GM21576 (cell line): ENCODE results near the gene DYNAP.

ENCODE experiments used
- ATAC-seq: cut with Tn5 transposase; IDR thresholded peaks from one replicate; pipeline ENCODE4 v1.9.1; 2021; ENCODE audit warnings: mild to moderate bottlenecking, moderate library complexity; ENCODE audit not compliant: unreplicated experiment

The DYNAP gene, protein sequence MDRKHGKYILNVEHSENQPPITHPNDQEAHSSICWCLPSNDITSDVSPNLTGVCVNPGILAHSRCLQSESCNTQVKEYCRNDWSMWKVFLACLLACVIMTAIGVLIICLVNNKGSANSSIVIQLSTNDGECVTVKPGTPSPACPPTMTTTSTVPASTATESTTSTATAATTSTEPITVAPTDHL

DNA sequence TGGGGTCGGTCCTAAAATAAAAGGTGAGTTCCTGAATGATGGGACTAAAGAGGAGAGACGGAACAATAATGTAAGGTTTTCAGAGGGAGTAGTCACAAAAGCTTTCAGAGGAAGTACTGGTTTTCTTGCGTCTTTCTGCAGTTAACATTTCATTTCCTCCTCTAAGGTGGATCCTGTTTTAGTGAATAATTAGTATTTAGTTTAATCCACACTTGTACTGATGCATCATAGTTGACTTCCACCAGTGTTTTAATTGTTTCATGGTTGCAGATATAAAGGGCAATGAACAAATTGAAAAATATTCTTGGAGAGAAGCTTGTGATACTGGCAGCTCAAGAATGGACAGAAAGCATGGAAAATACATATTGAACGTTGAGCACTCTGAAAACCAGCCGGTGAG is at the start of gene DYNAP:
TSS of gene DYNAP (plus strand) at position 301 of the 400 bp plus-strand sequence. CDS start at position 339, 38 bp downstream.
- no peak for ATAC-seq

DNA sequence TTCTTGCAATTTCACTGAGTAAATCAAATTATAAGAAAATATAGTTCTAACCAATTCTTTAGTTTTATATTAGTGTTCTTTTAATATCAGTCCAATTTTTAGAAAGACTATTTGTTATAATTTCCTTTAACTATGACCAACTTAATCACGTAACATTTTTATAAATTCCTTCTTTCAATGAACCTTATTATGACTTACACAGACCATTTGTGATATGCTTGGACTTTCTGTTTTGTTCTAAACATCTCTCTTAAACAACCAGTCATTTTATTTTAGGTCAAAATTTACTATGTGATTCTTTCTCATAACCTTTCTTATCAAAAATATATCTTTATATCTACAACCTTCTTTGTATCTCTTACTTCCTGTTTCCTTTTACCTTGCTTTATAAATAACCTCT is 39.5 kb upstream of the DYNAP start:
- no peak for ATAC-seq

DNA sequence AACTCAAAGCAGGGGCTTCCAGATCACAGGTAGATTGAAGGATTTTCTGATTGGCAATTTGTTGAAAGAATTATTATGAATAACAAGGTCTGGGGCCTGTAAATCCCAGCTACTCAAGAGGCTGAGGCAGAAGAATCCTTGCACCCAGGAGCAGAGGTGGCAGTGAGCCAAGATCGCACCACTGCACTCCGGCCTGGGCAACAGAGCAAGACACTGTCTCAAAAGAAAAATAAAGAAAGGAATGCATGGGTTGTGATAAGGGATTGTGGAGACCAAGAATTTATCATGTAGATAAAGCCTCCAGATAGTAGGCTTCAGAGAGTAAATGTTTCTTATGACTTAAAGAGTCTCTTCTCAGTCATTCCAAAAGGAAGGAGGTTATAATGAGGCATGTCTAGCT is 35.8 kb upstream of the DYNAP start:
- no peak for ATAC-seq

DNA sequence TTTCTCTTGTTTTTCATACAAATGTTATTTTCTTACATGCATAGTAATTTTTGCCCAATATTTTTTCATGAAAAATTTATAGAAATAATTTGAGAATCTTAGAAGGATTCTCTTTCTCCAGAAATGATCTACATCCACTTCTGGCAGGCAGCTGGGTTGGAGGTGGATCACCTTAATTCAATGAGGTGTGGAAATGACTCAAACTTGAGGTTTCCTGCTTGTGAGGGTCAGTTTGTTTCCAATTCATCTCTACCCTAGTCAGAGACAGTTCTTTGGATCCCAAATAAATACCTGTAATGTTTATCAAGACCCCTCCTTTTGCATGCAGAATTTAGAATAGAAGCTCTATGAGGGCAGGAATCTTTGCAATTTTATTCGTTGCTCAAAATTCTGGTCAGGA is 35.0 kb upstream of the DYNAP start:
- no peak for ATAC-seq

DNA sequence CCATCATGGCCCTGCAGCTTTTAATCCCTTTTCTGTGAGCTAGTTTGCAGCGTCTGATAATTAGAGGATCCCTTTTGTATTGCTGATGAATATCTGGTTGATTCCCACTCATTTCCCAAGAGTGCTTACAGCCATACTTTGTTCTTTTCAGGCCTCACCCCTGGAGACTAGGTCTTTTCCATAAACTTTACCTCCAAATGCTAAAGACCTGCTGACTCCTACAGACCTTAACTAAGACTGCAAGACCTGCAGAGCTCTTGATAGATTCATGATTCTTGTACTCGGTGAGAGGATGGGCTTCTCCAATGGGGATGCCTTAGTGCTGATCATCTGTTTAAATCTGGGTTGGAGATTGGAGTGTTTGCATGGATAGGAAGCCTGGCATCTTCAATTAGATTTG is 33.1 kb upstream of the DYNAP start:
- ATAC-seq, result no peak

DNA sequence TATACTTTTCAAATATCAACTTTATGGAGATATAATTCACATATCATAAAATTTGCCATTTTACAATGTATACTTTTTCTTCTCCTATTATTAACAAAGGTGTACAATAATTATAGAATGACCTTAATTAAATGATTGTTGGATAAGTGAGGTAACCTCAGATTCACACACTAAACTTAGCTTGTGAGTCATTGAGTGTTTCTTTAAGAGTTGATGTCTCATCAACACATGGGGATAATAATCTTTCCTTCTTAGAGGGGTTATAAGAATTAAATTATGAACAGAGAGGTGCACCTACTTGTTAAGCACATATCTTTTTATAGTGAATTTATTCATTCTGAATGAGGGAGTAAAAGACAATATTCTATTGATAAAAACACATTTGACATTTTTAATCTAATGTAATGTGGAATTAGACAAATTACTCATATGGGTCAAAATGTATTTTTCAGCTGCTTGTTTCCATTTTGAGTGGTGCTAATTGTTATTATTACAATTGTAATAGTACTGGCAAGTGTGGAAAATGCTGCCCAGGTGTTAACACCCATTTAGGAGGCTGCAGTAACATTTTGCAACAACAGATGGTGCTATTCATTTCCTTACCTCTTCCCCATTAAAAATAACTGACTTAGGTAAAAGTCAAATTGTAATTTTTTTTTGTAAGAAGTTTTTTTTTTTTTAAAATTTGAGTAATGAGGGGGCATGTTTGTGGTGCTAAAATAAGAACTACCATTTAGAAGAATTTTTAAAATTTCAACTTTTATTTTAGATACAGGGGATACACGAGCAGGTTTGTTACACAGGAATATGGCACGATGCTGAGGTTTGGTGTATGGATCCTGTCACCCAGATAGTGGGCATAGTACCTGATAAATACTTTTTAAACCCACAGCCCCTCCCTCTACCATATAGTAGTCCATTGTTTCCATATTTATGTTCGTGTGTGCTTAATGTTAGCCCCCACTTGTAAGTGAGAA is 32.1 kb upstream of the DYNAP start:
- ATAC-seq, result no peak

DNA sequence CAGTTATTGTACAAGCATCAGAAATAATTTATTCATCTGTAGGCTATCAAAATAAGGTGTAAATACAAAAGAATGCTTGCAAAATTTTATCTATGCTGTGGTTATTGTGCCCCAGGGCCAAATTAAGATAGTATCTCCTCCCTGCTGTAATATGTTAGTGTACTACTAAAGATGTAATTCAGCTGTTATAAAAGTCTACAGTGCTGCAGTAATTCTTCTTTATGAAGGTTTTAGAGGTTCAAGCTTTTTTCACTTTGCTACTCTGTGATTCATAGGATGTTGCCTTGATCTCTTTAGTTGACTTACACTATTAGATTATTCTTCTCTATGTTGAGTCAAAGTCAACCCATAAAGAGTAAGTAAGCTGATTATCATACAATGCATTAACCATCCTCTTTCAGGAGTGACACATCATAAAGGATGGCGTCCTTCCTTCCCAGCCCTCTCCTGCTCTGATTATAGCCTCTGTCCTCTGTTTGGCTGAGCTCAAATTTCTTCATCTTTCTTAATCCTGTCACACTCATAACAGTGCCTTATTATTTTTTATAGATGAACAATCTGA is 29.3 kb upstream of the DYNAP start:
- ATAC-seq, result no peak

DNA sequence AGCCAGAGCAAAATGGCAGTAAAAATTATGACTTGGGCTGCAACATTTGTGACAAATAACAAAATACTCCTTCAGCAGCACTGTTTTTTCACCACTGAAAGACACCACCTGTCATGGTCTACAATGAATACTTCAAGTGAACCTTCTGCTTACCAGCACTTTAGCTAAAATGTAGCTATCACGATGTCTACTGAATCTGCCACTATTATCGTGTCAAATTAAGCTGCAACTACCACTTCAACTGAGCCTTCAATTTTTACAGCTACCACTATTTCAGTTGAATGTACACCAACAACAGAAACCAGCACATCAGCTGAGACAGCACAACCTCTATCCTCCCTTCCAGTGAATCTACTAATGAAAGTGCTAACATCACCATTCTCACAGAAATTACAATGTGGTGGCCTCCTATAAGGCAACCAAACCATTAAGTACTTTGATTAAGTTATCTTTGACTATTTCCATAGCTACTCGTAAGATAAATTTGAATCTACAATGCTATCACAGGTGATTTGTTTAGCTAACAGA is 10.8 kb upstream of the DYNAP start:
- ATAC-seq, result no peak

DNA sequence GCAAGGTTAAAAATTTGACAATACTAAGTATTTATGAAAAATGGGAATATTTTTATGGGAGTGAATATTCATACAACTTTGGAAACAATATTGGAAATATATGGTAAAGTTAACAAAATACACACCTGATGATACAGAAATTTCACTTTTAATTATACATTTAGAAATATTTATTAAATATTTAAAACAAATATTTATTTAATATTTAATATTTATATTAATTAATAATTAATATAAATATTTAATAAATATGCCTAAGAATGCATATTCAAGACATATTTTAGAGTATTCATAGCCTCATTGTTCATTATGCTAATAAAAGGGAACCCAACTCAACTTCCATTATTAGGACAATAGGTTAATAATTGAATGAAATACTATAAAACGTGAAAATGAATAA is 7.0 kb upstream of the DYNAP start:
- no peak for ATAC-seq

DNA sequence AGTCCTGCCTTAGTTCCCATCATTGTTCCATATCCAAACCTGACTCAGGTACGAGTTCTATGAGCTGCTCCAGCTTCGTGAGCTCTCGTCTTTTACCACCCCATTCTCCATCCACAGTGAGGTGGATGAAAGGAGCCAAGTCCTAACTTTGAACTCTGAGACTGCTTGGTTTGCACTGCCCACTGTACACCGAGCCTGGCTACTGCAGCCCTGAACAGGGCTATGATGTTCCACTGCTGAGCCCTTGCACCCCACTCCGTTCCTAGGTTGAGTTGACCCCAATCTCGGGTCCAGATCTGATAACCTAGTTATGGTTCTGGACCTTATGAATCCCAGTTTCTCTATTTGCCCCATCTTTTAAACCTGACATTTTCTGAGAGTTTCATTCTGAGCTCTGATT is 5.3 kb upstream of the DYNAP start:
- no peak for ATAC-seq

DNA sequence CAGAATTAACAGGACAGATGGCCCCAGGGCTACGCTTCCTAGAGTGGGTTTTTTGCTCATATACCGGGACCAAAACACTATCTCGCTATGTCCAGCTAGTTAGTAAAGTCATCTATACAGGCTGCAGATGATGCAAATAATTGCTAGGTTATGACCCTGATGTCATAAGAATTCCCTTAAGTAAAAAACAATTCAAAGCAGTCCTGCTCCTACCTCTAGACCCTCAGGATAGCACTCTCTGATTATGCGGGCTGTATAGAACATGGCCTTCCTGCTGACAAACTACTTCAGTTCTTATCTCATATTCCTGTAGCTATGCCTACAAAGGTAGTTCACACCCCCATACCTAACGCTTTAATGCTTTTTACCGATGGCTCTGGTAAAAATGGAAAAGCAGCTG is 13.2 kb downstream of the DYNAP start:
- ATAC-seq, result no peak

DNA sequence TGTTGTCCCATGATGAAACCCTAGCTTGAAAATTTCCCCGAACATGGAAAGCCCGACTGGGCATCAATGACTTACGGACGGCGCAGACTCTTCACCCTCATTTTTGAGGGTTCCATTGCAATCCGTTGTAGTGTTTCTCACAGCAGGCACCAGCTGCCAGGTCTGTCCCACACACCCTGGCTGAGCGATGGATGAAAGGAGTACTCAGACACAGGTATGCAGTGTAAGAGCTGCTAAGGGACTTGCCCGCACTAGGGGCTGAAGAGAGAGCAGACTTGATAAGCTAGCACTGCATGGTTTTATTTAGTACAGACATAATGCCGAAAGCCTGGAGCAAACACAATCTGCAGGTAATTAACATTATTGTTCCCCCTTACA is 15.8 kb downstream of the DYNAP start:
- no peak for ATAC-seq

DNA sequence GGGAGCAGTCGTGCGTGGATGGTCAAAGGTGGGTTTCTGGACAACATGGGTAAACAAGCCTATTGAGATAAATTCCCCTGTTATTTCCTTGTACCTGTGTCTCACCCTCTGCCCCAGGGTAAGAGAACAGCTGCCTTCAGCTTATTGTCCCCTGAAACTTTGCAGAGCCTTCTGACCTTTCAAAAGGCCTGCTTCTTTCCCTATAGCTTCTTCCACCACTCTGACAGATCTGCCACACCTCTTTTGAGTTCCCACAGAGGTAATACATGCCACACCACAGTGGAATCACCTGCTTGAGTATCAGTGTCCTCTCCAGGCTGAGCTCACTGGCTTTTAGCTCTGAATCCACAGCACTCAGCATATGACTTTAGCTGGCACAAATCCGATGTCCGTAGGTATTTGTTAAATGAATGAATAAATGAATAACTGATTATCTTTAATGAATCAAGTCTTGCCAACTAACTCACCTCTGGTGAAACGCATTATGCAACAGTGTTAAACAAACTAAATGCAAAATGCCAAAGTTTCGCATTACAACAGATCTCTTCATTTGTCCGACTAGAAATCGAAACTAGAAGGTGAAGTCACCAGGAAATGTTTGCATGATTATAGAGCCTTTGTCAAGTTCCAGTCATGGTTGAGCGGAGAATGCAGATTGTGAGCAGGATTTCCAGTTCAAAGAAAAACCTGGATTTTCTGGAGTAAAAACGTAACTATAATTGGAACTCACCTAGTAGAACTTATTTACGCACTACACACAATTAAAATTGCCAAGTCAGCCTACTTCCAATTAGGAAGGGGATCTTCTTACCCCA is 16.4 kb downstream of the DYNAP start:
- no peak for ATAC-seq

DNA sequence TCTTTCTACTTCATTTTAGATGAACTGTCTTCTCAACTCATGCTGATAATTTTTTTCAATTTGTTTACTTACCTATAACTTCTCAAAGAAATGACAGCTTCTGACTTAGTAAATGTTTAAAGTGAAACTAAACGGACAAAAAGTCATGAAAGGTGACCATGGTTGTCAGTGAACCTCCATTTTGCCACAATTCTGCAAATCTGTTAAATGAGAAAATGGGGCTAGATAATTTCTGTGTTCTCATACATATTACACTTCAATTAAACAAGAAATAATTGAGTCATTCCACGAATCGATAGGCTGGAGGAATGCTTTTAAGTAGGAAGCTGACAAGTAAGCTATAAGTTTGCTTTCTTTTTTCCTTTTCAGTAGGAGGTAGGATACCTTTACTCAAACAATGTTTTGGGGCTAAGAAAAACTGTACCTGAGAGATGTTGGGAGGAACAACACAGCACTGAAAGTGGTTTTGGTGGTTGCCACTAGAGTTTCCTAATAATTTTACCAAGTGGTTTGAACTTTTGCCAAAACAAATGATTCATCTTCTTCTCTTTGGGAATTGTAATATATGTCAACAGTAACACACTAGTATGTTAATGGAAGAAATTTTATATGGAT is 17.1 kb downstream of the DYNAP start:
- ATAC-seq, result no peak

DNA sequence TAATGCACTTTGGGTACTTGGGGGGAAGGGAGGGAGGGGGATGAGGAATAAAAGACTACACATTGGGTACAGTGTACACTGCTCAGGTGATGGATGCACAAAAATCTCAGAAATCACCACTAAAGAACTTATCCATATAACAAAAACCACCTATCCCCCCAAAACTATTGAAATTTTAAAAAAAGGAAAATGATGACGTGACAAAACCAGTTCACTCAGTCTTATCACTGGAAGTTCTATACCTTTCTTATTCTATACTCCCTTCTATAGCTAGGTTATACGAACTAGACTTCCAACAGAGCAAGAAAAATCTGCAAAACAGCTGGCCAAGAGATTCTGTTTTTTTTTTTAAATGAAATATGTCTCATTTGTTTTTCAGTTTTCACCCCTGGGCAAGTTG is 20.8 kb downstream of the DYNAP start:
- no peak for ATAC-seq

DNA sequence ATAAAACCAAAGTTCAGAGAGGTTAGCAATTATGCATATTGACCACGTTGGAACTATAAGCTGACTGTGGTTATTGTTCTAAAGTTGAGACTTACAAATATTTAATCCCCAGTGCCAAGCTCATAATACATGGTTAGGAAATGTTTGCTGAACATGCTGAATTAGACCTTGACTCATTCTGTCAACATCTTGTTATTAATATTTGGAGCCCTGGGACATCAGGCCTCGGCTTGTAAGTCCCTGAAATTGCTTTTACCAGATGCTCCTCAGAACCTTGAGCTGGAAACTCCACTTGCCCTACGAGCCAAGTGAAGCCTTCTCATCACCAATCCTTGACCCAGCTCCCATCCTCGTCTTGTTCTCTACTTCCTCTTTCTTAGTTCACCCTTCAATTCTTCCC is 21.2 kb downstream of the DYNAP start:
- no peak for ATAC-seq

DNA sequence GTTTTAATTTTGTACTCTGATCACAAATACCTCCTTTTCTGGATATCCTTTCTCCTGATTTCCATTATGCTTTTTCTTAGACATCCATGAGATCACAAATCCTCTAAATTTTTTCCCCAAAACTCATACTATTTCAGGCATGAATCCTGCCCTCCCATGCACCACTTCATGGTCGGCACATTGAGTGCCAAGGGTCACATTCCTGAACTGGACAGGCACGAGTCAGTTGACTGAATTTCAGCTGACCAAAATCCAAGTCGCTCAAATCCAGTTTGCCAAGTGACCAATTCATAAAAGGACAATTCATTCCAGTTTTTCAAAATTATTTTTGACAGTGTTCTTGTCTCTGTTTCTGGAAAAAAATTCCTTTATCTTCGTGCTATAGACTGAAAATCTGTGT is 22.1 kb downstream of the DYNAP start:
- no peak for ATAC-seq

DNA sequence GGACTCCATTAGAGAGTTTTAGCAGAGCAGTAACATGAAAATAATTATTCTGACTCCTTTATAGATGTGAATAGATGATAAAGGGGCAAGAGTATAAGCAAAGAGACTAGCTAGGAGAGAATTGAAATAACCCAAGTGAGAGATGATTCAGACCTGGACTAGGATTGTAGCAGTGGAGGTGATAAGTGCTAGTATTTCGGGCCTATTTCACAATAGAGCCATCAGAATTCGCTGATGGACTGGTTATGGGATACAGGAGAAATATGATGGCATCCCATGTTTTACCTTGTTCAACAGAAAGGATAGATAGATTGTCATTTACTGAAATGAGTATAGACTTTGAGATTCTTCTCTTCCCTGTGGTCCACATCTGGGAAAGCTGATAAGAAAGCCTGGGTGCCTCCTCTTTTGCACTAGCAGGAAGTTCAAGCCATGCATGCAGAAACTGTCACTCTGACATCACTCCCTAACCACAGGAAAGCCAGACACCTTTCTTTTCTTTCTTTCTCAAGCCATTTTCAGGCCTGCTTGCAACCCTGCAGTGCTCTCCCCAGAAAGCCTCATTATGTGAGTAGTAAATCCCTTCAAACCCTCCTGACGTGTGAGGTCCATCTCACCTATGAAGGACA is 25.3 kb downstream of the DYNAP start:
- peak; percentile 84 for ATAC-seq

DNA sequence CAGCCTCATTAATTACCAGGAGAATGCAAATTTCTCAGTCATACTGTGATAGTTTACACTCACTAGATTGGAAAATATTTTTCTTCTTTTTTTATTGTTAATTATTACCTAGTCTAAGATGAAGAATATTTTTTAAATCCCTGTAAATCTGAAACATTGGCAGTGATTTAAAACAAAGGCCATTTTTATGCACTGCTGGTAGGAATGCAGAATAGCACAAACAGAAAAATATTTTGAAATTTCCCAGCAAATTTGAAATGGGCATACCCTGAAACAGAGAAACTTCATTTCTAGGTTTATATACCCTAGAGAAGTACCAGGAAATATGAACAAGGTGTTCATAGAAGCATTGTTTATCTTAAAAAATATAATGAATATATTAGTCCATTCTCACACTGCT is 31.0 kb downstream of the DYNAP start:
- no peak for ATAC-seq

DNA sequence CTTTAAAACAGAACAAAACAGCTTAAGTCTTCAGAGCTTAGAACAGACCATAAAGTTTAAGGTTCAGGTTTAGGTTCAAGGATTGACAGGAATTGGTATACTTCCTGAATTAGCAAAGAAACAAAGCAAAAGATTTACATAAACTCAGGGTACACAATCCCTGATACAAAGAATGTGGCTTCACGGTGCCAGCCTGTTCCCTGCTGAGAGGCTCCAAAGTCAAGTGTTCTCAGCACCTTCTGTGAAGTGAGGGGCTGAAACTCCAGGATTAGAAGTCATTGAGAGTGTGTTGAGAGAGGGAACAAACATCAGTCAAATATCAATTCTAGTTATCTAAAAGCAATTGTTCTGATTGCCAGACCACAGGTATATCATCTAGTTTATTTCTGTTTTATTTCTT is 35.7 kb downstream of the DYNAP start:
- no peak for ATAC-seq
